NCI-H1105 (cell line): Measurements from ENCODE around the gene UBXN2A.

Experiments
- DNase-seq: peaks from one replicate; lab custom pipeline; 2025; lab: John Stamatoyannopoulos, UW

The UBXN2A gene

GRCh38 chr2:23939987-23940717 lies at the start of gene UBXN2A:
UBXN2A (plus strand) TSS chr2:23940463; CDS start chr2:23958315, 17,852 bp downstream.
- DNase-seq, result peak; percentile 73

- no peak for DNase-seq
Measured at GRCh38 chr2:23900133-23900532, 40.1 kb upstream of the UBXN2A start.

- DNase-seq, result no peak
Measured at GRCh38 chr2:23900541-23901322, 39.5 kb upstream of the UBXN2A start.

GRCh38 chr2:23901966-23902846 lies 38.1 kb upstream of the UBXN2A start:
- DNase-seq, result no peak

GRCh38 chr2:23903034-23903433 lies 37.2 kb upstream of the UBXN2A start:
- DNase-seq, result no peak

- DNase-seq, result no peak
Measured at GRCh38 chr2:23904215-23904614, 36.0 kb upstream of the UBXN2A start.

GRCh38 chr2:23904692-23905091 lies 35.6 kb upstream of the UBXN2A start:
- DNase-seq, result no peak

- no peak for DNase-seq
Measured at GRCh38 chr2:23905155-23905554, 35.1 kb upstream of the UBXN2A start.

- DNase-seq, result no peak
Measured at GRCh38 chr2:23912054-23912453, 28.2 kb upstream of the UBXN2A start.

- DNase-seq, result no peak
Measured at GRCh38 chr2:23915327-23915726, 24.9 kb upstream of the UBXN2A start.

GRCh38 chr2:23916727-23917405 lies 23.4 kb upstream of the UBXN2A start:
- DNase-seq, result no peak

- no peak for DNase-seq
Measured at GRCh38 chr2:23918837-23919489, 21.3 kb upstream of the UBXN2A start.

GRCh38 chr2:23924589-23925359 lies 15.5 kb upstream of the UBXN2A start:
- DNase-seq, result no peak

- DNase-seq, result peak; percentile 14
Measured at GRCh38 chr2:23925702-23926289, 14.5 kb upstream of the UBXN2A start.

GRCh38 chr2:23926290-23926749 lies 13.9 kb upstream of the UBXN2A start:
- DNase-seq, result no peak

GRCh38 chr2:23926750-23927571 lies 13.3 kb upstream of the UBXN2A start, which contains the start of gene ATAD2B:
ATAD2B (minus strand) TSS chr2:23927123; CDS start chr2:23926770, 353 bp downstream.
- DNase-seq, result peak; percentile 93

- no peak for DNase-seq
Measured at GRCh38 chr2:23934259-23934658, 6.0 kb upstream of the UBXN2A start.

GRCh38 chr2:23940718-23941620 lies 706 bp downstream of the UBXN2A start:
- DNase-seq, result peak; percentile 36
